AG04449 (cell line): ENCODE results near the gene FREM1.

Experiments
- CTCF ChIA-PET: fragments of 350-600 bp; formaldehyde crosslinking; extraction: SDS; loops from one replicate; lab custom pipeline; 2021; ENCODE audit warnings: antibody characterized with exemption; lab: Yijun Ruan, JAX
- POLR2A ChIA-PET: fragments of 400-600, 350-600 bp; formaldehyde crosslinking; extraction: SDS; loops from one replicate; lab custom pipeline; 2020; ENCODE audit warnings: antibody characterized with exemption, inconsistent platforms; lab: Yijun Ruan, JAX
- DNase-seq: peaks from one replicate; pipeline ENCODE4 v3.0.0-alpha.2; 2010; ENCODE audit warnings: low read depth, low spot score
- H3K4me3 ChIP-seq: 2 replicates; pipeline ENCODE4 v1.5.1; 2011; ENCODE audit warnings: low read depth, mild to moderate bottlenecking, control low read depth, low read length
- CTCF ChIP-seq: IDR thresholded peaks from one replicate; pipeline ENCODE4 v1.5.1; 2011; ENCODE audit warnings: mild to moderate bottlenecking, moderate library complexity, low read length, control low read depth, inconsistent platforms; ENCODE audit not compliant: insufficient read depth; ENCODE audit errors: missing control alignments

The FREM1 gene

GRCh38 chr9:14912859-14913258 lies 2.6 kb upstream of the FREM1 start:
- POLR2A ChIA-PET: no interaction called here
- CTCF ChIA-PET: no interaction called here
- no peak for DNase-seq
- TF ChIP-seq CTCF: no peak
- H3K4me3 ChIP-seq: no peak overlapping the region

- no peak for TF ChIP-seq CTCF
- ChIA-PET CTCF (no interaction called here), POLR2A (no interaction called here)
- no peak for DNase-seq
- no peak overlapping the region for H3K4me3 ChIP-seq
These were observed 818 bp upstream of the FREM1 start for GRCh38 chr9:14911046-14911445.

GRCh38 chr9:14909601-14909960 lies 647 bp downstream of the FREM1 start:
- ChIA-PET POLR2A (no interaction called here), CTCF (no interaction called here)
- DNase-seq: no peak
- H3K4me3 ChIP-seq: no peak overlapping the region
- TF ChIP-seq CTCF: no peak

GRCh38 chr9:14909181-14909580 lies 1.0 kb downstream of the FREM1 start:
- no peak for TF ChIP-seq CTCF
- DNase-seq: no peak
- POLR2A ChIA-PET: no interaction called here
- H3K4me3 ChIP-seq: no peak overlapping the region
- CTCF ChIA-PET: interaction anchor here (1.1 kb wide), 1 partner anchor 14 kb away, joined by 3 read pairs; no protein-coding TSS in a partner anchor

- no peak for DNase-seq
- POLR2A ChIA-PET: no interaction called here
- no peak overlapping the region for H3K4me3 ChIP-seq
- CTCF ChIA-PET: interaction anchor here (1.1 kb wide), 1 partner anchor 14 kb away, joined by 3 read pairs; no protein-coding TSS in a partner anchor
- TF ChIP-seq CTCF: no peak
These were observed 1.7 kb downstream of the FREM1 start for GRCh38 chr9:14908295-14909180.

- no peak overlapping the region for H3K4me3 ChIP-seq
- POLR2A ChIA-PET: no interaction called here
- DNase-seq: no peak
- TF ChIP-seq CTCF: no peak
- CTCF ChIA-PET: no interaction called here
These were observed 2.5 kb downstream of the FREM1 start for GRCh38 chr9:14907696-14908095.
